CD14-positive monocyte (primary cell): ENCODE results near the gene LGALS4. TPM values are rescaled to one million over a fixed set of nuclear protein-coding genes. Genes with fewer than 3 reads are reported as not detected.
"Not testable (repeated sequence)": the region's sequence is repeated elsewhere in the genome, so short reads cannot be mapped to it uniquely, and the experiment has no call there.

Experiments
- DNase-seq, 3 donors: peaks; one replicate each; pipeline ENCODE4 v3.0.0-alpha.2; 2011 to 2022
- H2AFZ ChIP-seq: 2 replicates; pipeline ENCODE4 v1.6.0; 2012; ENCODE audit warnings: mild to moderate bottlenecking, low read depth, low read length, inconsistent platforms; ENCODE audit not compliant: insufficient read depth, poor library complexity, severe bottlenecking
- H3K27ac ChIP-seq, 2 donors: 1 replicate in 1 of 2; 2 replicates in 1 of 2; pipeline ENCODE4 v1.5.1; 2012 to 2013; ENCODE audit warnings: low read length in 2 of 2, control low read depth in 1 of 2, inconsistent platforms in 1 of 2, low read depth in 1 of 2, mild to moderate bottlenecking in 1 of 2
- H3K27me3 ChIP-seq, 2 donors: one replicate each; pipeline versions ENCODE4 v1.6.0 to v1.6.1; 2011 to 2013; ENCODE audit warnings: low read length in 2 of 2; ENCODE audit not compliant: control insufficient read depth in 2 of 2, insufficient read depth in 2 of 2
- H3K36me3 ChIP-seq, 2 donors: replicated peaks in 1 of 2; 1 replicate in 1 of 2; 2 replicates in 1 of 2; pipeline versions ENCODE4 v1.5.1 to v1.6.1; 2012 to 2013; ENCODE audit warnings: low read length in 2 of 2, control low read depth in 1 of 2, inconsistent platforms in 1 of 2, mild to moderate bottlenecking in 1 of 2; ENCODE audit not compliant: insufficient read depth in 2 of 2, control insufficient read depth in 1 of 2
- H3K4me1 ChIP-seq, 2 donors: 1 replicate in 1 of 2; 2 replicates in 1 of 2; pipeline versions ENCODE4 v1.5.1 to v1.6.1; 2012 to 2013; ENCODE audit warnings: low read length in 2 of 2, control low read depth in 1 of 2, inconsistent platforms in 1 of 2, mild to moderate bottlenecking in 1 of 2, moderate library complexity in 1 of 2; ENCODE audit not compliant: insufficient read depth in 2 of 2, control insufficient read depth in 1 of 2
- H3K4me2 ChIP-seq: replicated peaks from 2 replicates; pipeline ENCODE3; 2012; ENCODE audit warnings: low read length, moderate library complexity, mild to moderate bottlenecking; ENCODE audit not compliant: poor library complexity, severe bottlenecking; ENCODE audit errors: extremely low read depth
- H3K4me3 ChIP-seq, 3 experiments: fragments of 200-600 bp in 1 of 3; sonication (generic) in 1 of 3; replicated peaks in 1 of 3; 1 replicate in 2 of 3; 2 replicates in 1 of 3; pipeline ENCODE4 v1.5.1; 2011 to 2013; ENCODE audit warnings: low read length in 3 of 3, mild to moderate bottlenecking in 3 of 3, control low read depth in 2 of 3, low read depth in 2 of 3, inconsistent platforms in 1 of 3, moderate library complexity in 1 of 3
- H3K79me2 ChIP-seq: 2 replicates; pipeline ENCODE4 v1.6.0; 2012; ENCODE audit warnings: mild to moderate bottlenecking, control low read depth, inconsistent platforms, low read length, moderate library complexity; ENCODE audit not compliant: insufficient read depth
- H3K9ac ChIP-seq: 2 replicates; pipeline ENCODE4 v1.6.0; 2017; ENCODE audit warnings: low read length, mild to moderate bottlenecking; ENCODE audit not compliant: insufficient read depth, poor library complexity, severe bottlenecking
- H3K9me3 ChIP-seq, 2 donors: replicated peaks in 1 of 2; 1 replicate in 1 of 2; 2 replicates in 1 of 2; pipeline versions ENCODE4 v1.5.1 to v1.6.1; 2012 to 2013; ENCODE audit warnings: low read length in 2 of 2, control low read depth in 1 of 2; ENCODE audit not compliant: control insufficient read depth in 1 of 2, insufficient read depth in 1 of 2
- H4K20me1 ChIP-seq: 2 replicates; pipeline ENCODE4 v1.6.0; 2012; ENCODE audit warnings: mild to moderate bottlenecking, low read length, control low read depth, moderate library complexity; ENCODE audit not compliant: insufficient read depth
- H3K27ac Mint-ChIP-seq, 7 donors: one replicate each; pipeline ENCODE4 v1.8.0; 2020; ENCODE audit warnings: mild to moderate bottlenecking in 7 of 7, mixed read lengths in 7 of 7, moderate library complexity in 6 of 7, inconsistent platforms in 2 of 7
- H3K27me3 Mint-ChIP-seq, 3 donors: one replicate each; pipeline ENCODE4 v1.8.0; 2021 to 2022; ENCODE audit warnings: low read depth in 3 of 3, mild to moderate bottlenecking in 3 of 3, mixed read lengths in 3 of 3, moderate library complexity in 3 of 3, inconsistent platforms in 1 of 3
- H3K36me3 Mint-ChIP-seq, 2 donors: one replicate each; pipeline ENCODE4 v1.8.0; 2020; ENCODE audit warnings: mixed read lengths in 2 of 2, inconsistent platforms in 1 of 2, mild to moderate bottlenecking in 1 of 2
- H3K4me1 Mint-ChIP-seq: one replicate; pipeline ENCODE4 v1.8.0; 2020; ENCODE audit warnings: mild to moderate bottlenecking, mixed read lengths
- H3K4me3 Mint-ChIP-seq, 2 donors: one replicate each; pipeline ENCODE4 v1.8.0; 2020; ENCODE audit warnings: mild to moderate bottlenecking in 2 of 2, mixed read lengths in 2 of 2, moderate library complexity in 1 of 2
- H3K9me3 Mint-ChIP-seq, 7 donors: one replicate each; pipeline ENCODE4 v1.8.0; 2020 to 2022; ENCODE audit warnings: mixed read lengths in 7 of 7, mild to moderate bottlenecking in 6 of 7, moderate library complexity in 6 of 7, inconsistent platforms in 2 of 7
- WGBS: methylation state at CpG from one replicate; pipeline ENCODE4 v1.1.5; 2013; ENCODE audit warnings: missing lambda C conversion rate; ENCODE audit not compliant: insufficient coverage; 5-methylcytosine and 5-hydroxymethylcytosine counted together
- intact Hi-C, 2 donors: fragments of 100-400 bp; cut with micrococcal nuclease; formaldehyde crosslinking; loops; one replicate each; pipeline versions ENCODE4 v1.15.0 to v1.15.1; 2023
- polyA plus RNA-seq, 3 donors: library from polyadenylated mRNA; depleted of rRNA in 1 of 3; unstranded in 2 of 3; stranded (reverse) in 1 of 3; fragments of 300-500 nt in 2 of 3; fragments of >200 nt in 1 of 3; fragmentation: Illumina TruSeq in 2 of 3; gene quantifications; 1 replicate in 2 of 3; 2 replicates in 1 of 3; pipeline ENCODE4 v1.2.3, GENCODE V29; 2012 to 2021
- TF ChIP-seq, protein P1 (sequence below): fragments of 200-600 bp; IDR thresholded peaks from one replicate; pipeline ENCODE4 v1.8.0; 2022; ENCODE audit warnings: antibody characterized with exemption, mild to moderate bottlenecking

LGALS4 gene
- polyA plus RNA-seq, 3 donors, result 1.7 TPM; not detected in 2

DNA sequence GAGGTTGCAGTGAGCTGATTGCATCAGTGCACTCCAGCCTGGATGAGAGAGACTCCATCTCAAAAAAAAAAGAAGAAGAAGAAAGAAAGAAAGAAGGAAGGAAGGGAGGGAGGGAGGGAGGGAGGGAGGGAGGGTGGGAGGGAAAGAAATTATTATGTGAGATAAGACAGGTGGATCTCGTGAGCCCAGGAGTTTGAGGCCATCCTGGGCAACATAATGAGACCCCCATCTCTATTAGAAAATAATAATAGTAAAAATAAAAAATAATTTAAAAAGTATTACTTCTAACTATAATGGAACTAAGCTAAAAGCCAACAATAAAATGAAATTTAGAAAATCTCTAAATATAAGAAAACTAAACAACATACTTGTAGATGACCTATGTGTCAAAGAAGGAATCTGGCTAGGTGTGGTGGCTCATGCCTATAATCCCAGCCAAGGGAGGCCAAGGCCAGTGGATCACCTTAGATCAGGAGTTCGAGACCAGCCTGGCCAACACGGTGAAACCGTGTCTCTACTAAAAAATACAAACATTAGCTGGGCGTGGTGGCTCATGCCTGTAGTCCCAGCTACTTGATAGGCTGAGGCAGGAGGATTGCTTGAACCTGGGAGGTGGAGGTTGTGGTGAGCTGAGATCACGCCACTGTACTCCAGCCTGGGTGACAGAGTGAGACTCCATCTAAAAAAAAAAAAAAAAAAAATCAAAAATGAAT is 51.8 kb downstream of the LGALS4 start:
- H2AFZ ChIP-seq, H3K36me3 Mint-ChIP-seq, H3K9me3 Mint-ChIP-seq, H3K4me2 ChIP-seq, H3K9ac ChIP-seq, H3K9me3 ChIP-seq, DNase-seq, H3K27ac Mint-ChIP-seq, H3K27me3 ChIP-seq, H3K27ac ChIP-seq, H4K20me1 ChIP-seq, H3K36me3 ChIP-seq, H3K4me3 ChIP-seq, H3K4me3 Mint-ChIP-seq, H3K79me2 ChIP-seq, H3K27me3 Mint-ChIP-seq: not testable (repeated sequence)
- H3K4me1 ChIP-seq, result peaks cover 0 to 10% of the 10 kb centered on the region in 2 donors
- intact Hi-C loops, result loop anchor here in 1 of 2 donors (10.0 kb wide), 1 partner anchor 134 kb away; the partner anchor contains the start of genes NFKBIB and SIRT2
- WGBS, result no CpG with 5 or more reads among the region's 6 CpGs
- H3K4me1 Mint-ChIP-seq, result peaks cover 15% of the 10 kb centered on the region

DNA sequence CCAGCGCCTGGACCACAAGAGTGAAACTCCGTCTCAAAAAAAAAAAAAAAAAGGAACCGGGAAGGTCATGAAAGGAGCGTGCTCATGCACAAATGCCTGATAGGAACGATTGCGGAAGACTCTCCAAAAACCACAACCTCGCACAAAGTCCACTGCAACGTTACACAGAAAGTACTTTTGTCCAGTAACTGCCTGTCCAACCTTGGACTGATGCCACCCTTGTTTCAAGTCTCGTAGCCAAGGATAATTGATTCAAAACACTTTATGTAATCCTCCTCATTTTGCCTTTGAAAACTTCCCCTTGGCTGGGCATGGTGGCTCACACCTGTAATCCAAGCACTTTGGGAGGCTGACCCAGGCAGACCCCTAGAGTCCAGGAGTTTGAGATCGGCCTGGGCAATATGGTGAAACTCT is 53.1 kb downstream of the LGALS4 start:
- peaks cover 0 to 10% of the 10 kb centered on the region in 2 donors for H3K4me1 ChIP-seq
- no peaks in the 10 kb centered on the region for H3K36me3 Mint-ChIP-seq
- H3K4me3 ChIP-seq, result peak overlapping the region in 1 of 3 experiments; percentile 36
- H3K27me3 Mint-ChIP-seq, result peaks cover 3 to 4% (median 4%) of the 10 kb centered on the region in 3 donors
- no peak overlapping the region for H3K27ac ChIP-seq
- H3K4me2 ChIP-seq, result peak overlapping the region; percentile 50
- H3K27me3 ChIP-seq, result no peaks in the 10 kb centered on the region
- no peak overlapping the region for H3K9ac ChIP-seq
- 16% methylated on average over 7 of the region's 10 CpGs for WGBS
- no peaks in the 10 kb centered on the region for H3K9me3 ChIP-seq
- H4K20me1 ChIP-seq, result no peaks in the 10 kb centered on the region
- H3K36me3 ChIP-seq, result no peaks in the 10 kb centered on the region
- intact Hi-C loops, result loop anchor here in 1 of 2 donors (10.0 kb wide), 1 partner anchor 135 kb away; the partner anchor contains the start of genes NFKBIB and SIRT2
- peak in 2 of 3 donors; percentile 34 to 43 for DNase-seq
- H3K79me2 ChIP-seq, result no peaks in the 10 kb centered on the region
- peak overlapping the region; percentile 8 to 87 (median 55) for H3K27ac Mint-ChIP-seq
- peak overlapping the region; percentile 30 to 41 for H3K4me3 Mint-ChIP-seq
- TF ChIP-seq, protein P1, sequence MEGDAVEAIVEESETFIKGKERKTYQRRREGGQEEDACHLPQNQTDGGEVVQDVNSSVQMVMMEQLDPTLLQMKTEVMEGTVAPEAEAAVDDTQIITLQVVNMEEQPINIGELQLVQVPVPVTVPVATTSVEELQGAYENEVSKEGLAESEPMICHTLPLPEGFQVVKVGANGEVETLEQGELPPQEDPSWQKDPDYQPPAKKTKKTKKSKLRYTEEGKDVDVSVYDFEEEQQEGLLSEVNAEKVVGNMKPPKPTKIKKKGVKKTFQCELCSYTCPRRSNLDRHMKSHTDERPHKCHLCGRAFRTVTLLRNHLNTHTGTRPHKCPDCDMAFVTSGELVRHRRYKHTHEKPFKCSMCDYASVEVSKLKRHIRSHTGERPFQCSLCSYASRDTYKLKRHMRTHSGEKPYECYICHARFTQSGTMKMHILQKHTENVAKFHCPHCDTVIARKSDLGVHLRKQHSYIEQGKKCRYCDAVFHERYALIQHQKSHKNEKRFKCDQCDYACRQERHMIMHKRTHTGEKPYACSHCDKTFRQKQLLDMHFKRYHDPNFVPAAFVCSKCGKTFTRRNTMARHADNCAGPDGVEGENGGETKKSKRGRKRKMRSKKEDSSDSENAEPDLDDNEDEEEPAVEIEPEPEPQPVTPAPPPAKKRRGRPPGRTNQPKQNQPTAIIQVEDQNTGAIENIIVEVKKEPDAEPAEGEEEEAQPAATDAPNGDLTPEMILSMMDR, result no peak
- H3K9me3 Mint-ChIP-seq, result peaks cover 0 to 8% (median 5%) of the 10 kb centered on the region in 7 donors
- peaks cover 15% of the 10 kb centered on the region for H3K4me1 Mint-ChIP-seq
- H2AFZ ChIP-seq, result peak overlapping the region; percentile 41

- H3K9ac ChIP-seq, H3K9me3 Mint-ChIP-seq, H2AFZ ChIP-seq, H3K4me2 ChIP-seq, H4K20me1 ChIP-seq, H3K4me3 Mint-ChIP-seq, H3K27ac Mint-ChIP-seq, H3K79me2 ChIP-seq, DNase-seq, H3K27ac ChIP-seq, H3K9me3 ChIP-seq, intact Hi-C loops, H3K36me3 Mint-ChIP-seq, H3K27me3 ChIP-seq, H3K4me1 Mint-ChIP-seq, H3K36me3 ChIP-seq, H3K4me3 ChIP-seq, H3K4me1 ChIP-seq: not testable (repeated sequence)
- H3K27me3 Mint-ChIP-seq, result peaks cover 8 to 22% (median 18%) of the 10 kb centered on the region in 3 donors
- WGBS, result no CpG with 5 or more reads among the region's 2 CpGs
Measured at GRCh38 chr19:38754196-38754595, 58.5 kb downstream of the LGALS4 start.

- H3K4me1 Mint-ChIP-seq, H3K36me3 Mint-ChIP-seq, H3K4me3 Mint-ChIP-seq, intact Hi-C loops, H3K9me3 Mint-ChIP-seq, H3K9me3 ChIP-seq, H3K27me3 ChIP-seq, H2AFZ ChIP-seq, H3K4me2 ChIP-seq, H3K36me3 ChIP-seq, H3K4me3 ChIP-seq, H3K27ac Mint-ChIP-seq, H3K79me2 ChIP-seq, H3K27ac ChIP-seq, H4K20me1 ChIP-seq, DNase-seq, H3K4me1 ChIP-seq, H3K9ac ChIP-seq: not testable (repeated sequence)
- H3K27me3 Mint-ChIP-seq, result peaks cover 8 to 24% (median 18%) of the 10 kb centered on the region in 3 donors
- WGBS, result 88% methylated on average over 1 of the region's 3 CpGs
Measured at GRCh38 chr19:38753783-38754182, 59.0 kb downstream of the LGALS4 start.
